Measurements from ENCODE around the gene STK39. TPM values are rescaled to one million over a fixed set of nuclear protein-coding genes. Genes with fewer than 3 reads are reported as not detected.

The STK39 gene
- total RNA-seq, 2 experiments from 2014 or later, result 17.7 to 41.1 TPM

GRCh38 chr2:168003876-168004275 lies 243.5 kb downstream of the STK39 start:
- TF ChIP-seq CTCF (conservative IDR thresholded peaks at IDR 0.05; ENCODE audit: low read length), result no peak
- TF ChIP-seq EZH2phosphoT487 (IDR thresholded peaks at IDR 0.05; ENCODE audit: borderline replicate concordance, low read depth, low read length), result no peak
- Histone ChIP-seq H3K27ac (ENCODE audit: low read depth, low read length, poor library complexity, severe bottlenecking) (no peak overlapping the region), H3K9me3 (ENCODE audit: low read length) (no peaks in the 10 kb centered on the region), H3K36me3 (ENCODE audit: insufficient read depth, low read length) (0 out of 2 replicates have a peak, but pooled peaks cover 3% of the 10 kb centered on the region), H3K4me3 (ENCODE audit: low read depth, low read length, poor library complexity, severe bottlenecking) (no peak overlapping the region), H2AFZ (ENCODE audit: low read length) (no peak overlapping the region), H3K4me1 (ENCODE audit: insufficient read depth, low read length, poor library complexity, severe bottlenecking) (no peaks in the 10 kb centered on the region), H3K4me2 (ENCODE audit: low read length) (no peak overlapping the region), H3K9me2 (ENCODE audit: insufficient read depth, low read length) (no peaks in the 10 kb centered on the region), H3K79me2 (ENCODE audit: insufficient read depth, low read depth, low read length) (no peaks in the 10 kb centered on the region), H4K20me1 (ENCODE audit: insufficient read depth, low read length) (no peaks in the 10 kb centered on the region)
- POLR2A ChIA-PET, result no interaction called here
- no TSS peak for BruUV-seq (replicated peaks)
- CTCF ChIA-PET (ENCODE audit: unreplicated experiment), result no interaction called here
- intact Hi-C loops (cut with micrococcal nuclease; ENCODE audit: unreplicated experiment), result no loop called here
- no peak for DNase-seq (ENCODE audit: low spot score)

- H3K4me2 ChIP-seq (ENCODE audit: low read length), result no peak overlapping the region
- no peak overlapping the region for H2AFZ ChIP-seq (ENCODE audit: low read length)
- H3K9me2 ChIP-seq (ENCODE audit: insufficient read depth, low read length), result no peaks in the 10 kb centered on the region
- DNase-seq (ENCODE audit: low spot score), result no peak
- no peak overlapping the region for H3K27ac ChIP-seq (ENCODE audit: low read depth, low read length, poor library complexity, severe bottlenecking)
- 0 out of 2 replicates have a peak, but pooled peaks cover 3% of the 10 kb centered on the region for H3K36me3 ChIP-seq (ENCODE audit: insufficient read depth, low read length)
- H3K4me3 ChIP-seq (ENCODE audit: low read depth, low read length, poor library complexity, severe bottlenecking), result no peak overlapping the region
- no peaks in the 10 kb centered on the region for H4K20me1 ChIP-seq (ENCODE audit: insufficient read depth, low read length)
- CTCF ChIA-PET (ENCODE audit: unreplicated experiment), result no interaction called here
- H3K79me2 ChIP-seq (ENCODE audit: insufficient read depth, low read depth, low read length), result no peaks in the 10 kb centered on the region
- intact Hi-C loops (cut with micrococcal nuclease; ENCODE audit: unreplicated experiment), result no loop called here
- H3K4me1 ChIP-seq (ENCODE audit: insufficient read depth, low read length, poor library complexity, severe bottlenecking), result no peaks in the 10 kb centered on the region
- POLR2A ChIA-PET, result no interaction called here
- TF ChIP-seq CTCF (conservative IDR thresholded peaks at IDR 0.05; ENCODE audit: low read length), result no peak
- no peak for TF ChIP-seq EZH2phosphoT487 (IDR thresholded peaks at IDR 0.05; ENCODE audit: borderline replicate concordance, low read depth, low read length)
- BruUV-seq (replicated peaks), result no TSS peak
- no peaks in the 10 kb centered on the region for H3K9me3 ChIP-seq (ENCODE audit: low read length)
These were observed 245.3 kb downstream of the STK39 start for GRCh38 chr2:168002021-168002553.

- ChIA-PET CTCF (ENCODE audit: unreplicated experiment) (no interaction called here), POLR2A (interaction anchor here (0.7 to 1.1 kb wide), 3 partner anchors 13 to 52 kb away, joined by 3 to 4 read pairs (median 4); no protein-coding TSS in a partner anchor)
- H3K36me3 ChIP-seq (ENCODE audit: insufficient read depth, low read length), result no peaks in the 10 kb centered on the region
- H2AFZ ChIP-seq (ENCODE audit: low read length), result no peak overlapping the region
- no peak overlapping the region for H3K4me2 ChIP-seq (ENCODE audit: low read length)
- DNase-seq (ENCODE audit: low spot score), result no peak
- no peak overlapping the region for H3K27ac ChIP-seq (ENCODE audit: low read depth, low read length, poor library complexity, severe bottlenecking)
- BruUV-seq (replicated peaks), result no TSS peak
- TF ChIP-seq CTCF (conservative IDR thresholded peaks at IDR 0.05; ENCODE audit: low read length) (no peak), EZH2phosphoT487 (IDR thresholded peaks at IDR 0.05; ENCODE audit: borderline replicate concordance, low read depth, low read length) (no peak)
- no peaks in the 10 kb centered on the region for H3K4me1 ChIP-seq (ENCODE audit: insufficient read depth, low read length, poor library complexity, severe bottlenecking)
- no peaks in the 10 kb centered on the region for H3K79me2 ChIP-seq (ENCODE audit: insufficient read depth, low read depth, low read length)
- H4K20me1 ChIP-seq (ENCODE audit: insufficient read depth, low read length), result no peaks in the 10 kb centered on the region
- no peaks in the 10 kb centered on the region for H3K9me3 ChIP-seq (ENCODE audit: low read length)
- intact Hi-C loops (cut with micrococcal nuclease; ENCODE audit: unreplicated experiment), result no loop called here
- H3K4me3 ChIP-seq (ENCODE audit: low read depth, low read length, poor library complexity, severe bottlenecking), result no peak overlapping the region
- no peaks in the 10 kb centered on the region for H3K9me2 ChIP-seq (ENCODE audit: insufficient read depth, low read length)
These were observed 255.1 kb downstream of the STK39 start for GRCh38 chr2:167992278-167992677.
